ENCODE results near the gene PATJ. TPM values are rescaled to one million over a fixed set of nuclear protein-coding genes. Genes with fewer than 3 reads are reported as not detected.

Gene PATJ
- total and polyA plus RNA-seq, 2 of the 13 experiments (the other 11 are each of a cell fraction or from before 2014, with no cell fraction given): 6.2 to 16.8 TPM

DNA sequence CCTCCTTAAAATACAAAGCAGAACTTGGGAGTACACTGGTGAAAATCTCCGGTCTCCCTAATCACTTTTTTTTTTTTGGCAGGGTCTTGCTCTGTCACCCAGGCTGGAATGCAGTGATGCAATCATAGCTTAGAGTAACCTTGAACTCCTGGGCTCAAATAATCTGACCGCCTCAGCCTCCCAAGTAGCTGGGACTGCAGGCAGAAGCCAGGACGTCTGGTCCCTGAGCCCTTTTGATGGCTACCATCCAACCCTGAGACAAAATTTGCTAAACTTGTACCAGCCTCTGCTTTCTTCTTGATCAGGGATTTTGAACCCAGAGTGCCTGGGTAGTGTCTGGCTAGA lies 456.5 kb downstream of the PATJ start:
- Histone ChIP-seq H3K27ac (ENCODE audit: extremely low read length, insufficient read depth, low read length) (no peak overlapping the region), H3K27me3 (ENCODE audit: control insufficient read depth in 1 of 2, insufficient read depth in 2 of 2, low read length in 2 of 2) (no peaks in the 10 kb centered on the region), H3K4me1 (ENCODE audit: insufficient read depth, low read length) (peaks cover 30% of the 10 kb centered on the region), H3K9ac (ENCODE audit: insufficient read depth, low read depth, low read length) (no peak overlapping the region), H3K36me3 (replicated peaks in 1 of 2; ENCODE audit: control insufficient read depth in 1 of 2, insufficient read depth in 2 of 2, low read length in 2 of 2) (no peaks in the 10 kb centered on the region), H3K9me3 (ENCODE audit: low read length) (no peaks in the 10 kb centered on the region), H3K4me2 (ENCODE audit: low read depth, low read length) (peak overlapping the region; percentile 76), H3K79me2 (ENCODE audit: insufficient read depth, low read length) (no peaks in the 10 kb centered on the region), H2AFZ (ENCODE audit: low read length) (no peak overlapping the region), H4K20me1 (ENCODE audit: insufficient read depth, low read length) (no peaks in the 10 kb centered on the region), H3K4me3 (replicated peaks in 1 of 3; ENCODE audit: insufficient read depth in 1 of 3, low read depth in 2 of 3, low read length in 3 of 3) (peak overlapping the region; percentile 19 to 45 (median 23); a peak in 3 of 6 replicates)
- peak; percentile 81 for ATAC-seq
- in situ Hi-C loops (cut with HindIII; ENCODE audit: extremely low pct_ligation_motif_present, low pct_unique_long_range_greater_than_20kb) (no loop called here), intact Hi-C loops (cut with micrococcal nuclease; ENCODE audit: unreplicated experiment) (no loop called here)
- peak; percentile 93 for FAIRE-seq
- ChIA-PET POLR2A (interaction anchor here (1.5 kb wide), 1 partner anchor 30 kb away, joined by 5 read pairs; no protein-coding TSS in a partner anchor), CTCF (ENCODE audit: low intra/inter-chr PET ratio, low total read pairs) (no interaction called here)
- DNase-seq (ENCODE audit: low spot score): peak; percentile 80
- 5% methylated on average over 2 of the region's 3 CpGs for WGBS (ENCODE audit: low lambda C conversion rate)
- BruUV-seq (replicated peaks): no TSS peak
- TF ChIP-seq MLLT10 (CRISPR knock-in tag; IDR thresholded peaks at IDR 0.05) (no peak), ZNF777 (CRISPR knock-in tag; IDR thresholded peaks at IDR 0.05) (no peak), ERF (CRISPR knock-in tag; IDR thresholded peaks at IDR 0.05) (no peak), PHF21A (CRISPR knock-in tag; IDR thresholded peaks at IDR 0.05) (peak; percentile 72; the same call in 1 of the 2 replicates), IRF2 (CRISPR knock-in tag; IDR thresholded peaks at IDR 0.05) (peak; percentile 45; the same call in 1 of the 2 replicates), ZSCAN25 (CRISPR knock-in tag; IDR thresholded peaks at IDR 0.05) (peak; percentile 29; the same call in 1 of the 2 replicates), ZNF598 (CRISPR knock-in tag; IDR thresholded peaks at IDR 0.05; ENCODE audit: borderline replicate concordance) (no peak), HOXA5 (CRISPR knock-in tag; IDR thresholded peaks at IDR 0.05) (0 out of 2 replicates have a peak, but pooled peaks have one; percentile 35), NFE2L1 (CRISPR knock-in tag; IDR thresholded peaks at IDR 0.05; ENCODE audit: borderline replicate concordance) (no peak), AHR (CRISPR knock-in tag; IDR thresholded peaks at IDR 0.05) (no peak), ZNF556 (CRISPR knock-in tag; IDR thresholded peaks at IDR 0.05; ENCODE audit: borderline replicate concordance) (no peak), ZNF652 (CRISPR knock-in tag; IDR thresholded peaks at IDR 0.05; ENCODE audit: borderline replicate concordance, low read depth) (no peak), ZNF296 (CRISPR knock-in tag; conservative IDR thresholded peaks at IDR 0.05) (no peak), FOXK1 (CRISPR knock-in tag; IDR thresholded peaks at IDR 0.05; ENCODE audit: borderline replicate concordance, low read depth) (no peak), SMAD3 (CRISPR knock-in tag; IDR thresholded peaks at IDR 0.05) (peak; percentile 58; the same call in 1 of the 2 replicates), TCF7L2 (IDR thresholded peaks at IDR 0.05; ENCODE audit: low read depth, low read length) (no peak)
- TF ChIP-seq, protein P1, sequence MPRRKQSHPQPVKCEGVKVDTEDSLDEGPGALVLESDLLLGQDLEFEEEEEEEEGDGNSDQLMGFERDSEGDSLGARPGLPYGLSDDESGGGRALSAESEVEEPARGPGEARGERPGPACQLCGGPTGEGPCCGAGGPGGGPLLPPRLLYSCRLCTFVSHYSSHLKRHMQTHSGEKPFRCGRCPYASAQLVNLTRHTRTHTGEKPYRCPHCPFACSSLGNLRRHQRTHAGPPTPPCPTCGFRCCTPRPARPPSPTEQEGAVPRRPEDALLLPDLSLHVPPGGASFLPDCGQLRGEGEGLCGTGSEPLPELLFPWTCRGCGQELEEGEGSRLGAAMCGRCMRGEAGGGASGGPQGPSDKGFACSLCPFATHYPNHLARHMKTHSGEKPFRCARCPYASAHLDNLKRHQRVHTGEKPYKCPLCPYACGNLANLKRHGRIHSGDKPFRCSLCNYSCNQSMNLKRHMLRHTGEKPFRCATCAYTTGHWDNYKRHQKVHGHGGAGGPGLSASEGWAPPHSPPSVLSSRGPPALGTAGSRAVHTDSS (CRISPR knock-in tag; conservative IDR thresholded peaks at IDR 0.05): no peak
- TF ChIP-seq, protein P2, sequence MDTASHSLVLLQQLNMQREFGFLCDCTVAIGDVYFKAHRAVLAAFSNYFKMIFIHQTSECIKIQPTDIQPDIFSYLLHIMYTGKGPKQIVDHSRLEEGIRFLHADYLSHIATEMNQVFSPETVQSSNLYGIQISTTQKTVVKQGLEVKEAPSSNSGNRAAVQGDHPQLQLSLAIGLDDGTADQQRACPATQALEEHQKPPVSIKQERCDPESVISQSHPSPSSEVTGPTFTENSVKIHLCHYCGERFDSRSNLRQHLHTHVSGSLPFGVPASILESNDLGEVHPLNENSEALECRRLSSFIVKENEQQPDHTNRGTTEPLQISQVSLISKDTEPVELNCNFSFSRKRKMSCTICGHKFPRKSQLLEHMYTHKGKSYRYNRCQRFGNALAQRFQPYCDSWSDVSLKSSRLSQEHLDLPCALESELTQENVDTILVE (CRISPR knock-in tag; IDR thresholded peaks at IDR 0.05): no peak
- TF ChIP-seq, protein P3, sequence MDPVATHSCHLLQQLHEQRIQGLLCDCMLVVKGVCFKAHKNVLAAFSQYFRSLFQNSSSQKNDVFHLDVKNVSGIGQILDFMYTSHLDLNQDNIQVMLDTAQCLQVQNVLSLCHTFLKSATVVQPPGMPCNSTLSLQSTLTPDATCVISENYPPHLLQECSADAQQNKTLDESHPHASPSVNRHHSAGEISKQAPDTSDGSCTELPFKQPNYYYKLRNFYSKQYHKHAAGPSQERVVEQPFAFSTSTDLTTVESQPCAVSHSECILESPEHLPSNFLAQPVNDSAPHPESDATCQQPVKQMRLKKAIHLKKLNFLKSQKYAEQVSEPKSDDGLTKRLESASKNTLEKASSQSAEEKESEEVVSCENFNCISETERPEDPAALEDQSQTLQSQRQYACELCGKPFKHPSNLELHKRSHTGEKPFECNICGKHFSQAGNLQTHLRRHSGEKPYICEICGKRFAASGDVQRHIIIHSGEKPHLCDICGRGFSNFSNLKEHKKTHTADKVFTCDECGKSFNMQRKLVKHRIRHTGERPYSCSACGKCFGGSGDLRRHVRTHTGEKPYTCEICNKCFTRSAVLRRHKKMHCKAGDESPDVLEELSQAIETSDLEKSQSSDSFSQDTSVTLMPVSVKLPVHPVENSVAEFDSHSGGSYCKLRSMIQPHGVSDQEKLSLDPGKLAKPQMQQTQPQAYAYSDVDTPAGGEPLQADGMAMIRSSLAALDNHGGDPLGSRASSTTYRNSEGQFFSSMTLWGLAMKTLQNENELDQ (CRISPR knock-in tag; IDR thresholded peaks at IDR 0.05; ENCODE audit: borderline replicate concordance): no peak
- TF ChIP-seq, protein P4, sequence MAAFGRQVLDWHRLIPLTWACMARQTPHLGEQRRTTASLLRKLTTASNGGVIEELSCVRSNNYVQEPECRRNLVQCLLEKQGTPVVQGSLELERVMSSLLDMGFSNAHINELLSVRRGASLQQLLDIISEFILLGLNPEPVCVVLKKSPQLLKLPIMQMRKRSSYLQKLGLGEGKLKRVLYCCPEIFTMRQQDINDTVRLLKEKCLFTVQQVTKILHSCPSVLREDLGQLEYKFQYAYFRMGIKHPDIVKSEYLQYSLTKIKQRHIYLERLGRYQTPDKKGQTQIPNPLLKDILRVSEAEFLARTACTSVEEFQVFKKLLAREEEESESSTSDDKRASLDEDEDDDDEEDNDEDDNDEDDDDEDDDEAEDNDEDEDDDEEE (CRISPR knock-in tag; IDR thresholded peaks at IDR 0.05): no peak
